ENCODE data around the gene TIMM13. TPM values are rescaled to one million over a fixed set of nuclear protein-coding genes. Genes with fewer than 3 reads are reported as not detected.
"Not testable (repeated sequence)": the region's sequence is repeated elsewhere in the genome, so short reads cannot be mapped to it uniquely, and the experiment has no call there.

The TIMM13 gene
- total RNA-seq (10 to 100 TPM; 73.9 to 91.2 (median 81.2) TPM), polyA plus RNA-seq (69.6 TPM)
- long read RNA-seq, donor 1, transcript TIMM13-201 (3 exons, 1,973 nt) = major isoform, 110 of 112 reads
- long read RNA-seq, donor 1, partial matches to known transcripts = 2 of 112 reads
- long read RNA-seq, donor 1, other reads (novel, unspliced or antisense) = 0 of 112 reads
- long read RNA-seq, donor 2, transcript TIMM13-201 (3 exons, 1,973 nt) = major isoform, 90 of 97 reads
- long read RNA-seq, donor 2, partial matches to known transcripts = 7 of 97 reads
- long read RNA-seq, donor 2, other reads (novel, unspliced or antisense) = 0 of 97 reads
- long read RNA-seq, donor 3, transcript TIMM13-201 (3 exons, 1,973 nt) = major isoform, 145 of 159 reads
- long read RNA-seq, donor 3, partial matches to known transcripts = 11 of 159 reads
- long read RNA-seq, donor 3, other reads (novel, unspliced or antisense) = 2 of 159 reads
- long read RNA-seq, donor 4, transcript TIMM13-201 (3 exons, 1,973 nt) = major isoform, 70 of 76 reads
- long read RNA-seq, donor 4, partial matches to known transcripts = 5 of 76 reads
- long read RNA-seq, donor 4, other reads (novel, unspliced or antisense) = 1 of 76 reads

DNA sequence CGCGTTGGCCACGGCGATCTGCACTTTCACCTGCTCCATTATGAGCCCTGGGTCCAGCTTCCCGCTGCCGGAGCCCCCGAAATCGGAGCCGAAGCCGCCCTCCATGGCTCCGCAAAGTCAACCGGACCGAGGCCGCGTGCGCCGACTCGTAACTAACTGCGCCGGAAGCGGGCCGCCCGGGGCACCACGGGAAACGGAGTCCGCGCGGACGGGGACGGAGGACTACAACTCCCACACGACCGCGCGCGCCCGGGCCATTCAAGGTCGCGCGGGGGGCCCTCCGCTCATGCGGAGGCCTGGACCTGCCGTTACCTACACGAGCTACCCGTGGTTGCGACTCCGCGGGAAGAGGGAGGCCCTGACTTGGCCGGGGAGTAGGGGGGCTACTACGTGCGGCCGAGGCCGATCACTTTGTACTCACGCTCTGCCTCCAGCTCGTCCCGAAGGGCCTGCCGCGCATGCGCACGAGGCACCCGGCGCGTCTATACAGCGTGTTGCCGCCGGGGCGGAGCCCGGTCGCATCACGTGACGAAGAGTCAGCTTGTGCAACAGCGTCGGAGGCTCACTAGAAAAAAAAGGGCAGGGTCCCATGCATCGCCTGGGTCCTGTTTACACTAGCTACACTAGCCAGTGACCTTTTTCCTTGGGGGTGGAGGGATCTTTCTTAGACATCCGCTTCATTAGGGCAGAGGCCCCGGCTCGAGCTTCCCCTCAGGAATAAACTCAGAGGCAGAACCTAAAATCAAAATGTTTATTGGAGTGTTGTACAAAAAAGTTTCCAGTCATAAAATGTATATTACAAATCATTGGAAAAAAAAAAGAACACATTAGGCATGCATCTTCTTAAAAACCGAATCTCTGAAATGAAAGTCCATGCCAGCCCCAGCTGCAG, at the start of gene TIMM13:
TIMM13 (minus strand) TSS at position 158 of the 892 bp plus-strand sequence; CDS start at position 105, 53 bp downstream.
- no peaks in the 10 kb centered on the region for H3K27me3 ChIP-seq (ENCODE audit: control insufficient read depth, insufficient read depth)
- H3K4me1 ChIP-seq (ENCODE audit: control insufficient read depth, insufficient read depth, low read length) = peaks cover 8% of the 10 kb centered on the region
- ATAC-seq = peak; percentile 93 to 95
- WGBS = under 1% methylated on average over 77 of the region's 77 CpGs
- intact Hi-C loops (cut with DNase I) = no loop called here
- H3K27ac ChIP-seq (ENCODE audit: low read length) = peak within 1 kb of the TSS; percentile 95
- peak within 1 kb of the TSS; percentile 67 for H3K4me3 ChIP-seq (ENCODE audit: low read length)
- peak; percentile 97 to 100 (median 99) for DNase-seq
- no peaks in the 10 kb centered on the region for H3K9me3 ChIP-seq (ENCODE audit: control insufficient read depth, low read length)

DNA sequence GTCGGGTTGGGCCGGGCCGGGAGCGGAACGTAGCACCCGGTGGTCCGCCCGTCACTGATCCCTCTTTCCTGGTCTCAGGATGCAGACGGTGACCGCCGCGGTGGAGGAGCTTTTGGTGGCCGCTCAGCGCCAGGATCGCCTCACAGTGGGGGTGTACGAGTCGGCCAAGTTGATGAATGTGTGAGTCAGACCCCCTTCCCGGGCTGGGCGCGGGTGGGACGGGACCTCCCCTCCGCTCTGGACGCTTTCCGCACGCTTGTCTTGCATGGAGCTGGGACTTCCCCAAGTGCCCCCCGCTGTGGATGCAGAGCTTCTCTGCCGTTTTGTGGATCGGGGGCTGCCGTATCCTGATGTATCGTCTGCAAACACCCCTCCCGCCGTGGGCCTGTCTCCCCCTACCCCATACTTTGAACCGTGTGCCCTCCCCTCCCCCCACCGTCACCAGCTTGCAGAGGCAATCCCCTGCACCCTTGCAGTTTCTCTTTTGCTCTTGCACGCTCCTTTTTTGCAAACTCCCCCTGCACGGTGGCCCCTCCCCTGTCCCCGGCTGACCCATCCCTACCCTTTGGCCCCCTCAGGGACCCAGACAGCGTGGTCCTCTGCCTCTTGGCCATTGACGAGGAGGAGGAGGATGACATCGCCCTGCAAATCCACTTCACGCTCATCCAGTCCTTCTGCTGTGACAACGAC, 49.2 kb upstream of the TIMM13 start:
- DNase-seq (peak; percentile 69 to 83 (median 79)), ATAC-seq (peak; percentile 2 to 3)
- Histone ChIP-seq H3K4me3 (ENCODE audit: low read length) (peak overlapping the region; percentile 84), H3K4me1 (ENCODE audit: control insufficient read depth, insufficient read depth, low read length) (no peaks in the 10 kb centered on the region), H3K9me3 (ENCODE audit: control insufficient read depth, low read length) (no peaks in the 10 kb centered on the region), H3K27ac (ENCODE audit: low read length) (peak overlapping the region; percentile 70), H3K27me3 (ENCODE audit: control insufficient read depth, insufficient read depth) (no peaks in the 10 kb centered on the region)
- WGBS = under 1% methylated on average over 42 of the region's 42 CpGs
- intact Hi-C loops (cut with DNase I) = loop anchor here (2.0 to 10.0 kb wide), 4 partner anchors 66 to 101 kb away; no protein-coding TSS in a partner anchor

DNA sequence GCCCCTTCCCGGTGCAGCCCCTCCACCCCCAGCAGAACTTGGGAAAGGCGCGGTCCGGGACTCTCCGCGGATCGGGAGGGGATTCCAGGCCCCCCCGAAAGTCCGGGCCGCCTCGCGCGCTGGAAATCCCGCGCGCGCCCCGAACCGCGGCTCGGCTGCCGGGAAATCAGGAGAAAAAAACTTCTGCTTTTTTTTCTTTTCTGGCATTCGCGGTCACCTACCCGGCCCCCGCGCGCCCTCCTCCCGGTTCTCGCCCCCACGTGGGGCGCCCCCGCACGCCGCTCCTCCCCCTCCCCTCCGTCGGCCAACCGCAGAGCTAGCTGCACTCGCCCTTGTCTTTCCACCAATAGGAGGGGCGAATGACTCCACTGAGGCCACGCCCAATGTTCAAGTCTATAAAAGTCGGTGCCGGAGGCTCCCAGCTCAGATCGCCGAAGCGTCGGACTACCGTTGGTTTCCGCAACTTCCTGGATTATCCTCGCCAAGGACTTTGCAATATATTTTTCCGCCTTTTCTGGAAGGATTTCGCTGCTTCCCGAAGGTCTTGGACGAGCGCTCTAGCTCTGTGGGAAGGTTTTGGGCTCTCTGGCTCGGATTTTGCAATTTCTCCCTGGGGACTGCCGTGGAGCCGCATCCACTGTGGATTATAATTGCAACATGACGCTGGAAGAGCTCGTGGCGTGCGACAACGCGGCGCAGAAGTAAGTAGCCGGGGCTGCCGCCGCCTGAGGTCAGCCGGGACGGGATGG, 48.5 kb upstream of the TIMM13 start, which contains the start of gene GADD45B:
GADD45B (plus strand) TSS at position 426 of the 749 bp plus-strand sequence; CDS start at position 658, 232 bp downstream.
- no peaks in the 10 kb centered on the region for H3K27me3 ChIP-seq (ENCODE audit: control insufficient read depth, insufficient read depth)
- H3K9me3 ChIP-seq (ENCODE audit: control insufficient read depth, low read length) = no peaks in the 10 kb centered on the region
- peak within 1 kb of the TSS; percentile 84 for H3K4me3 ChIP-seq (ENCODE audit: low read length)
- no peaks in the 10 kb centered on the region for H3K4me1 ChIP-seq (ENCODE audit: control insufficient read depth, insufficient read depth, low read length)
- H3K27ac ChIP-seq (ENCODE audit: low read length) = peak within 1 kb of the TSS; percentile 97
- under 1% methylated on average over 70 of the region's 70 CpGs for whole genome bisulfite sequencing
- ATAC-seq = peak; percentile 82 to 83
- DNase-seq = peak; percentile 98 to 99 (median 99)
- intact Hi-C loops (cut with DNase I) = loop anchor here (2.0 to 10.0 kb wide), 7 partner anchors 66 to 135 kb away; no protein-coding TSS in a partner anchor

DNA sequence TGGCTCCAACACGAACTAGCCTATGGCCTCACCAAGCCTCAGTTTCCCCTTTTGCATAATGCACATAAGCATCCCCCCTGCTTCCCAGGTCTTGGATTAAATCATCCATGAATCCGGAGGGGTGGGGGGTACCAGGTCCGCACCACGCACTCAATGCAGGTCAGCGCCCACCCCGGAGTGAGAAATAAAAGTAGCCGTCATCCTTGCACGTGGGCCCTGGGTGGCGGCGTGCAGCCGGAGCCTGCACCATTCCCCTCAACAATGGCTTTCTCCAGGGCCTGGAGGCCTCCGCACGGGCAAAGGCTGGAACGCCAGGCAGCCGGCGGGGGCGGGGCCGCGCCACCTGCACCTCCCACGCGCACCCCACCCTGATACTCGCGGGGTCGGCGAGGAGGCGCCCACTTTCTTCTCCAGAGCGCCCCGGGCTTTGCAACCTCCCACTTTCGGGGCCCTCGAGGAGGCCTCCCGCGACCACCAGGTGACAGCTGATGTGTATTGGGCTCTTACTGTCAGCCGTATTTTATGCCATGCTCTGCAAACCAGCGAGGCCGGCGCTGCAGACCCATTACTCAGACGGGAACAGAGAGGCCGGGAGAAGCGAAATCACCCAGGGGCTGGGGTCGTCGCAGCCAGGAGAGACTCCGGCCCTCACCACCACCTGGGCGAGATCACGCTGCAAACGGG, 47.8 kb upstream of the TIMM13 start:
- Histone ChIP-seq H3K27ac (ENCODE audit: low read length) (peak overlapping the region; percentile 97), H3K9me3 (ENCODE audit: control insufficient read depth, low read length) (no peaks in the 10 kb centered on the region), H3K4me3 (ENCODE audit: low read length) (peak overlapping the region; percentile 66), H3K27me3 (ENCODE audit: control insufficient read depth, insufficient read depth) (no peaks in the 10 kb centered on the region), H3K4me1 (ENCODE audit: control insufficient read depth, insufficient read depth, low read length) (no peaks in the 10 kb centered on the region)
- under 1% methylated on average over 45 of the region's 45 CpGs for WGBS
- DNase-seq (peak; percentile 70 to 85 (median 84)), ATAC-seq (peak; percentile 28 to 34)
- intact Hi-C loops (cut with DNase I) = loop anchor here (2.0 to 10.0 kb wide), 6 partner anchors 67 to 136 kb away; no protein-coding TSS in a partner anchor

DNA sequence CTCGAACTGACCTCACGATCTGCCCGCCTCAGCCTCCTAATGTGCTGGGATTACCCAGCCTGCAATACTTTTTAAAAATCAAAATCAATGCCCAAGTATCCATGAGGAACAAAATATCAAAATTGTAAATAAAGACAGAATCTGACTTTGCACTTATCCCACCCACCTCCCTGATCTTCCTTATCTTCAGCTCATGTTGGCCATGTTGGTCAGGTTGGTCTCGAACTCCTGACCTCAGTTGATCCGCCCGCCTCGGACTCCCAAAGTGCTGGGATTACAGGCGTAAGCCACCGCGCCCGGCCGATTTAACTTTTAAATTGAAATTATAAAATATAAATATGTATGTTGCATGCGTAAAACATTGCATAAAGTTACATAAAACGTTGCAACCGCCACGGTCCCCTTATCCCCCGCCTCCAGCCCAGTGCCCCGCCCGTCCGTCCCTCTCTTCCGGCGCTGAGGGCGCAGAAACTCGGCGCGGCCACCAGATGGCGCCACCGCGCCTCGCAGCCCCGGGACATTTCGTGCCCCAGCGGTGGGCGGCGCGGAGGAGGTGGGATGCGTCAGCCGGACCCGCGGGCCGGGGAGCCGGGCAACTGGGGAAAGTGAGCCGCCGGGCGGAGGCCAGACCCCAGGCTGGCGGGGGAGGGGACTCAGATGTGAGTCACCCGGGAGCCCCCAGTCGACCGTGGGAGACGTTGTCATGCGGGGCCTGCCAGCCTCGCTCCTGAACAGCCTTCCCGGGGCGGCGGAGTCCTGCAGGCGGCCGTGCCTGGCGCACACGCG, 47.0 kb upstream of the TIMM13 start:
- Histone ChIP-seq H3K27ac (ENCODE audit: low read length) (peak overlapping the region; percentile 97), H3K4me1 (ENCODE audit: control insufficient read depth, insufficient read depth, low read length) (no peaks in the 10 kb centered on the region), H3K27me3 (ENCODE audit: control insufficient read depth, insufficient read depth) (no peaks in the 10 kb centered on the region), H3K9me3 (ENCODE audit: control insufficient read depth, low read length) (no peaks in the 10 kb centered on the region), H3K4me3 (ENCODE audit: low read length) (peak overlapping the region; percentile 66)
- DNase-seq (peak; percentile 91 to 95 (median 94)), ATAC-seq (peak; percentile 60 to 64)
- intact Hi-C loops (cut with DNase I) = loop anchor here (2.0 to 10.0 kb wide), 7 partner anchors 68 to 138 kb away; no protein-coding TSS in a partner anchor
- WGBS = 7% methylated on average over 60 of the region's 60 CpGs

DNA sequence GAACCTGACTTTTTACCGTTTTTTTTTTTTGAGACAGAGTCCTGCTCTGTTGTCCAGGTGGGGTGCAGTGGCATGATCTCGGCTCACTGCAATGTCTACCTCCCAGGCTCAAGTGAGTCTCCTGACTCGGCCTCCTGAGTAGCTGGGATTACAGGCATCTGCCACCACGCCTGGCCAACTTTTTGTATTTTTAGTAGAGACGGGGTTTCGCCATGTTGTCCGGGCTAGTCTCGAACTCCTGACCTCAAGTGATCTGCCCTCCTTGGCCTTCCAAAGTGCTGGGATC, 42.5 kb upstream of the TIMM13 start:
- DNase-seq; H3K9me3 ChIP-seq (ENCODE audit: control insufficient read depth, low read length); H3K27me3 ChIP-seq (ENCODE audit: control insufficient read depth, insufficient read depth); H3K4me3 ChIP-seq (ENCODE audit: low read length); ATAC-seq; H3K4me1 ChIP-seq (ENCODE audit: control insufficient read depth, insufficient read depth, low read length); H3K27ac ChIP-seq (ENCODE audit: low read length): not testable (repeated sequence)
- intact Hi-C loops (cut with DNase I) = loop anchor here in 2 of 4 donors (5.0 to 10.0 kb wide), 2 partner anchors 105 to 142 kb away; no protein-coding TSS in a partner anchor
- WGBS = 87% methylated on average over 8 of the region's 8 CpGs

DNA sequence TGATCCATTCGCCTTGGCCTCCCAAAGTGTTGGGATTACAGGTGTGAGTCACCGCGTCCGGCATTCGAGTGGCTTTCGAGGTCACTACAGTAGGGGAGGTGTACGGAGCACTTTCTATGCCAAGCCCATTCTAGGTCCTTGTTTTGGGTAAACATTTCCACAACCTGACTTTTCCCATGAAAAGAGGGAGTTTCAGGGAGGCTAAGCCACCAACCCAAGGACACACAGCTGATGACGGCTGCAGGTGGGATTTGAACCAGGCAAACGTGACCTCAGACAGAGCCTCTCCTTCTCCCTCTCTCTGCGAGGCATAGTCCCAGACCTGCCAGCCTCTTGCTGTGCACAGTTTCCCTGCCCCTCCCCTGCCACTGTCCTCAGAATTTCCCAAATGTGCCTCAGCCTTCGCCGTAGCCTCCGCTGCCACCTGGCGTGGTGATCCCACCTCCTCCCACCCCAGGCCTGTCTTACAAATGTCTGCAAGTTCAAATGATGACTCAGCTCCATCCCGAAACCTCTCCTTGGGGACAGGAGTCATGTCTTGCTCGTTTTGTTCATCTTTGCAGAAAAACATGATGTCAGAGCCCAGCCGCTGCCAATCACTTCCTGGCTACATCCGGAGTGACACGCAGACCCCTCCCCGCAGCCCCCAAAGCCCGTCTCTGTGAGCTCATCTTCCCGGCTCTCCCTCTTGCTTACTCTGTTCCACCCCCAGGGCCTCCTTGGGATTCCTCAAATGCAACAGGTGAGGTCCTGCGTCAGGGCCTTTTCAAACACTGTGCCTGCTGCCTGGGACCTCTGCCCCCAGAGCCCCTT, 41.9 kb upstream of the TIMM13 start:
- Histone ChIP-seq H3K27me3 (ENCODE audit: control insufficient read depth, insufficient read depth) (no peaks in the 10 kb centered on the region), H3K4me3 (ENCODE audit: low read length) (no peak overlapping the region), H3K4me1 (ENCODE audit: control insufficient read depth, insufficient read depth, low read length) (no peaks in the 10 kb centered on the region), H3K27ac (ENCODE audit: low read length) (no peak overlapping the region), H3K9me3 (ENCODE audit: control insufficient read depth, low read length) (no peaks in the 10 kb centered on the region)
- DNase-seq = no peak
- WGBS = 42% methylated on average over 23 of the region's 23 CpGs
- intact Hi-C loops (cut with DNase I) = no loop called here
- peak in 1 of 2 donors; percentile 9 for ATAC-seq

DNA sequence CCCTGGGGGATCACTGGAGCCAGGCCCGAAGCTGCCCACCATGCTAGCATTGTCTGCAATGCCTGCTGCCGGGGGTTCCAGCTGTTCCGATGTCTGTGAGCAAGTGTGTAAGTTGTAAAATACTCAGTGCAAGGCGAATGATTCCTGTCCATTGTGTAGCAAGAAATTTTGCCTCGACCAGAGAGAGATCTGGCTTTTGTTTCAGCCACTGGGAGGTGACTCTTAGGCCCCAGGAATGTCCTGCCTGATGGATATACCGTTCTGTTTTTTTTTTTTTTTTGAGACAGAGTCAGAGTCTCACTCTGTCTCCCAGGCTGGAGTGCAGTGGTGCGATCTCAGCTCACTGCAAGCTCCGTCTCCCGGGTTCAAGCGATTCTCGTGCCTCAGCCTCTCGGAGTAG, 41.2 kb upstream of the TIMM13 start:
- intact Hi-C loops (cut with DNase I) = no loop called here
- no peak for DNase-seq
- H3K9me3 ChIP-seq (ENCODE audit: control insufficient read depth, low read length) = no peaks in the 10 kb centered on the region
- H3K27me3 ChIP-seq (ENCODE audit: control insufficient read depth, insufficient read depth) = no peaks in the 10 kb centered on the region
- no peaks in the 10 kb centered on the region for H3K4me1 ChIP-seq (ENCODE audit: control insufficient read depth, insufficient read depth, low read length)
- 74% methylated on average over 12 of the region's 12 CpGs for WGBS
- no peak overlapping the region for H3K27ac ChIP-seq (ENCODE audit: low read length)
- no peak for ATAC-seq
- no peak overlapping the region for H3K4me3 ChIP-seq (ENCODE audit: low read length)

All from right cardiac atrium (tissue), 5 donors.